Endothelial cell of umbilical vein (primary cell): ENCODE measurements around the gene RBMS3. TPM values are rescaled to one million over a fixed set of nuclear protein-coding genes. Genes with fewer than 3 reads are reported as not detected.

Experiments
- BruUV-seq: library from RNA; stranded (reverse); fragments of 400-500 nt; replicated peaks from 2 replicates; lab custom pipeline; 2021; lab: Mats Ljungman, UMichigan
- CTCF ChIA-PET: fragments of 300-600, 350-600 bp; sonication (Branson Sonifier 250); formaldehyde crosslinking; loops from one replicate; lab custom pipeline; 2021; ENCODE audit warnings: antibody characterized with exemption, inconsistent platforms; lab: Charles Lee
- POLR2A ChIA-PET: fragments of 300-600, 350-600 bp; sonication (Branson Sonifier 250); formaldehyde crosslinking; loops from one replicate; lab custom pipeline; 2021; ENCODE audit warnings: antibody characterized with exemption, inconsistent platforms; lab: Charles Lee
- DNase-seq: peaks from one replicate; pipeline ENCODE4 v3.0.0-alpha.2; 2011; ENCODE audit warnings: low read depth, low spot score
- FAIRE-seq: peaks from 2 replicates; lab custom pipeline; 2011; peaks lifted over from hg19 to GRCh38; lab: Jason Lieb, UNC
- H2AFZ ChIP-seq: 2 replicates; pipeline ENCODE4 v1.6.0; 2012; ENCODE audit warnings: low read depth, low read length, control low read depth, inconsistent platforms
- H3K27ac ChIP-seq: 2 replicates; pipeline ENCODE4 v1.5.1; 2011; ENCODE audit warnings: low read depth, mild to moderate bottlenecking, control low read depth, low read length, moderate library complexity; ENCODE audit not compliant: insufficient read depth
- H3K27me3 ChIP-seq, 2 experiments: 2 replicates each; pipeline versions ENCODE4 v1.6.0 to v1.6.1; 2011; ENCODE audit warnings: low read length in 2 of 2, mixed read lengths in 1 of 2; ENCODE audit not compliant: control insufficient read depth in 2 of 2, insufficient read depth in 2 of 2
- H3K36me3 ChIP-seq, 2 experiments: 2 replicates in 1 of 2; 3 replicates in 1 of 2; pipeline ENCODE4 v1.5.1; 2011; ENCODE audit warnings: low read length in 2 of 2, mild to moderate bottlenecking in 1 of 2, moderate library complexity in 1 of 2; ENCODE audit not compliant: control insufficient read depth in 2 of 2, insufficient read depth in 2 of 2; ENCODE audit errors: extremely low read depth in 1 of 2
- H3K4me1 ChIP-seq: 3 replicates; pipeline ENCODE4 v1.5.1; 2011; ENCODE audit warnings: mild to moderate bottlenecking, low read length; ENCODE audit not compliant: control insufficient read depth, insufficient read depth; ENCODE audit errors: extremely low read depth
- H3K4me2 ChIP-seq: 2 replicates; pipeline ENCODE4 v1.6.1; 2011; ENCODE audit warnings: low read length, control low read depth, mixed read lengths; ENCODE audit not compliant: insufficient read depth
- H3K4me3 ChIP-seq, 3 experiments: fragments of 200-600 bp in 1 of 3; sonication (generic), shearing (Covaris generic) in 1 of 3; replicated peaks in 1 of 3; 2 replicates each; pipeline ENCODE4 v1.5.1; 2011 to 2016; ENCODE audit warnings: control low read depth in 3 of 3, low read length in 3 of 3, mild to moderate bottlenecking in 2 of 3, inconsistent platforms in 1 of 3, low read depth in 1 of 3, moderate library complexity in 1 of 3; ENCODE audit not compliant: insufficient read depth in 1 of 3
- H3K79me2 ChIP-seq: 2 replicates; pipeline ENCODE4 v1.6.0; 2012; ENCODE audit warnings: low read length, inconsistent platforms; ENCODE audit not compliant: control insufficient read depth, insufficient read depth
- H3K9ac ChIP-seq: replicated peaks from 2 replicates; pipeline ENCODE3; 2011; ENCODE audit warnings: low read length, control low read depth; ENCODE audit not compliant: insufficient read depth; ENCODE audit errors: extremely low read depth
- H3K9me1 ChIP-seq: replicated peaks from 3 replicates; pipeline ENCODE4 v1.6.0; 2011; ENCODE audit warnings: mild to moderate bottlenecking, low read length; ENCODE audit not compliant: control insufficient read depth, insufficient read depth; ENCODE audit errors: extremely low read depth
- H3K9me3 ChIP-seq: replicated peaks from 2 replicates; pipeline ENCODE4 v1.5.1; 2012; ENCODE audit warnings: low read length, inconsistent platforms; ENCODE audit not compliant: control insufficient read depth, insufficient read depth
- H4K20me1 ChIP-seq: replicated peaks from 2 replicates; pipeline ENCODE3; 2011; ENCODE audit warnings: mild to moderate bottlenecking, low read length; ENCODE audit not compliant: control insufficient read depth, insufficient read depth; ENCODE audit errors: extremely low read depth
- EZH2 ChIP-seq: IDR thresholded peaks from 2 replicates; pipeline ENCODE4 v1.6.1; 2012; ENCODE audit warnings: borderline replicate concordance, low read depth, mild to moderate bottlenecking, moderate library complexity, low read length, inconsistent platforms; ENCODE audit not compliant: severe bottlenecking
- FOS ChIP-seq: IDR thresholded peaks from 2 replicates; pipeline ENCODE4 v1.6.1; 2011; ENCODE audit warnings: mild to moderate bottlenecking, low read length, moderate library complexity, borderline replicate concordance; ENCODE audit not compliant: insufficient read depth
- GATA2 ChIP-seq: IDR thresholded peaks from 2 replicates; pipeline ENCODE4 v1.7.0; 2011; ENCODE audit warnings: low read depth, mild to moderate bottlenecking, moderate library complexity, mixed read lengths, low read length; ENCODE audit not compliant: insufficient read length, insufficient read depth
- JUN ChIP-seq: IDR thresholded peaks from 2 replicates; pipeline ENCODE4 v1.6.1; 2011; ENCODE audit warnings: borderline replicate concordance, low read depth; ENCODE audit not compliant: insufficient read length, insufficient read depth
- MYC ChIP-seq: IDR thresholded peaks from one replicate; pipeline ENCODE4 v1.6.1; 2011; ENCODE audit warnings: mild to moderate bottlenecking, low read depth, low read length
- POLR2A ChIP-seq: IDR thresholded peaks from 2 replicates; pipeline ENCODE4 v1.6.1; 2012; ENCODE audit warnings: low read depth, mild to moderate bottlenecking, control low read depth, low read length
- POLR2AphosphoS5 ChIP-seq: IDR thresholded peaks from 2 replicates; pipeline ENCODE4 v1.6.1; 2012; ENCODE audit warnings: low read depth, mild to moderate bottlenecking, control low read depth, low read length, moderate library complexity; ENCODE audit not compliant: insufficient read depth
- dilution Hi-C: fragments of 300-500 bp; cut with MboI; formaldehyde crosslinking; loops from one replicate; pipeline ENCODE4 v1.15.0; 2019; ENCODE audit warnings: low sequenced_read_pairs; ENCODE audit not compliant: extremely low pct_ligation_motif_present
- intact Hi-C: fragments of 100-400 bp; cut with micrococcal nuclease; formaldehyde crosslinking; loops from one replicate; pipeline ENCODE4 v1.10.0; 2022
- polyA plus RNA-seq, 4 experiments: library from polyadenylated mRNA; depleted of rRNA in 3 of 4; stranded (reverse) in 3 of 4; unstranded in 1 of 4; fragments of >200 nt; gene quantifications; 2 replicates each; pipeline versions ENCODE4 v1.2.1 to v1.2.3, GENCODE V29; 2011 to 2012; ENCODE audit warnings: missing spikeins in 1 of 4
- total RNA-seq: library from RNA; stranded (reverse); gene quantifications from 2 replicates; pipeline ENCODE4 v1.2.3, GENCODE V29; 2021
- TF ChIP-seq, protein P1 (sequence below), 2 donors: IDR thresholded peaks; 1 replicate in 1 of 2; 2 replicates in 1 of 2; pipeline ENCODE4 v1.5.1; 2011; ENCODE audit warnings: low read length in 2 of 2, mild to moderate bottlenecking in 2 of 2, moderate library complexity in 2 of 2, control low read depth in 1 of 2, inconsistent platforms in 1 of 2, low read depth in 1 of 2; ENCODE audit not compliant: insufficient read depth in 1 of 2; ENCODE audit errors: extremely low read depth in 1 of 2
- TF ChIP-seq, protein P2 (sequence below): IDR thresholded peaks from 2 replicates; pipeline ENCODE4 v1.6.1; 2011; ENCODE audit not compliant: insufficient read depth, insufficient read length

RBMS3 gene
- total and polyA plus RNA-seq, 2 donors (not counting 3 experiments of a cell fraction or from before 2014, with no cell fraction given), result 13.6 to 42.3 TPM

DNA sequence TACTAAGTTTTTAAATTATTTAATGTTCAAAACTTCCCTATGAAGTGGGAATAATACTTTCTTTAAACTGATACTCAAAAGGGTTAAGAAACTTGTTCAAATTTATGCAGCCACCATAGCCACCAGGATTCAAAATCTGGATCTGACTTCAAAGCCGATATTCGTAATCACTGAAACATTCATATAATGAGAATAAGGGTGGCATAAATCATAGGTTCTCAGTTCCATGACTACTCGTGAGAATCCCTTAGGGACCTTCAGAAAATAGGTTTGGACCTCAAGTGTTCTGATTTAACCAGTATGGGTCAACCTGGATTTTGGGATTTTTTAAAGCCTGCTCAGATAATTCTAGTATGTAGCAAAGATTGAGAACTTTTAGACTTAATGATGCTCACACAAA lies 160.6 kb downstream of the RBMS3 start:
- Histone ChIP-seq H3K4me1 (peaks cover 13% of the 10 kb centered on the region), H3K4me2 (no peak overlapping the region), H3K9me3 (no peaks in the 10 kb centered on the region), H3K36me3 (no peaks in the 10 kb centered on the region), H3K27me3 (no peaks in the 10 kb centered on the region), H3K9me1 (no peaks in the 10 kb centered on the region), H3K27ac (no peak overlapping the region), H3K9ac (no peak overlapping the region), H3K4me3 (no peak overlapping the region), H2AFZ (no peak overlapping the region), H4K20me1 (no peaks in the 10 kb centered on the region), H3K79me2 (no peaks in the 10 kb centered on the region)
- POLR2A ChIA-PET, result no interaction called here
- CTCF ChIA-PET, result interaction anchor here (1.0 kb wide), 1 partner anchor 10 kb away, joined by 3 read pairs; no protein-coding TSS in a partner anchor
- no peak for DNase-seq
- no peak for FAIRE-seq
- intact Hi-C loops, result loop anchor here (5.0 kb wide), 3 partner anchors 159 to 524 kb away; partner anchors contain the start of gene RBMS3
- dilution Hi-C loops, result no loop called here
- no peak for TF ChIP-seq MYC
- no TSS peak for BruUV-seq

DNA sequence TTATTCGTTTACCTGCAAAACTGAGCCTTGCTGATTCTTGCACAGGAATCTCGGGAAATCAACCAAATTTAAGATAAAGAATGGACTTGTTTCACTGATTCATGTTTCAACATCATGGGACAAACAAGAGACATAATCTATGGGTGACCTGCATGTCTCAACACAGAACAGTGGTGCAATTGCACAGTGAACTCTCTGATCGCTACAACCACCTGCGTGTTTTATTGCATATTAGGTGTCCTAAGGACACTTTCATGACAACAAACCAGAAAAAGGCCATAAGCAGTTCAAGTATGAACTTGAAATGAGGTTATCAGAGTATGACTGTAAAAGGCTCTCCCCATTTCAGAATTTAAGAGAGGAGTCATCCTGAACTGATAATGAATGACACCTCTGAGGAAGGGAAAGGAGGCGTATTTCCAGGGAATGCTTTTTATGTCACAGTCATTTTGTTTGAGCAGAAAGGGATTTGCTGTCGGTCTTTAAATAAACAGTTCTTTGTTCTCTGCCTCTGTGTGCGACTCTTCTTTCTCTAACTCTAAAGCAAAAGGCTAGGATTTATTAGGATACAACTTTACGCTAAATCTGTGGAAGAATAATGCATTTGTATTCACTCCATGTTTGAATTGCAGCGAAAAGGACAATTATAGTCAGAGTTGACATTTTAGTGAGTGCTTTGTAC lies 167.2 kb downstream of the RBMS3 start:
- H3K27ac ChIP-seq, result no peak overlapping the region
- no peaks in the 10 kb centered on the region for H3K9me3 ChIP-seq
- no peaks in the 10 kb centered on the region for H3K36me3 ChIP-seq
- no peak overlapping the region for H2AFZ ChIP-seq
- H4K20me1 ChIP-seq, result no peaks in the 10 kb centered on the region
- no peak overlapping the region for H3K4me2 ChIP-seq
- no peaks in the 10 kb centered on the region for H3K27me3 ChIP-seq
- no TSS peak for BruUV-seq
- no peaks in the 10 kb centered on the region for H3K9me1 ChIP-seq
- H3K9ac ChIP-seq, result no peak overlapping the region
- CTCF ChIA-PET, result no interaction called here
- no peaks in the 10 kb centered on the region for H3K79me2 ChIP-seq
- no peak overlapping the region for H3K4me3 ChIP-seq
- POLR2A ChIA-PET, result no interaction called here
- FAIRE-seq (no peak), DNase-seq (no peak)
- TF ChIP-seq, protein P1, sequence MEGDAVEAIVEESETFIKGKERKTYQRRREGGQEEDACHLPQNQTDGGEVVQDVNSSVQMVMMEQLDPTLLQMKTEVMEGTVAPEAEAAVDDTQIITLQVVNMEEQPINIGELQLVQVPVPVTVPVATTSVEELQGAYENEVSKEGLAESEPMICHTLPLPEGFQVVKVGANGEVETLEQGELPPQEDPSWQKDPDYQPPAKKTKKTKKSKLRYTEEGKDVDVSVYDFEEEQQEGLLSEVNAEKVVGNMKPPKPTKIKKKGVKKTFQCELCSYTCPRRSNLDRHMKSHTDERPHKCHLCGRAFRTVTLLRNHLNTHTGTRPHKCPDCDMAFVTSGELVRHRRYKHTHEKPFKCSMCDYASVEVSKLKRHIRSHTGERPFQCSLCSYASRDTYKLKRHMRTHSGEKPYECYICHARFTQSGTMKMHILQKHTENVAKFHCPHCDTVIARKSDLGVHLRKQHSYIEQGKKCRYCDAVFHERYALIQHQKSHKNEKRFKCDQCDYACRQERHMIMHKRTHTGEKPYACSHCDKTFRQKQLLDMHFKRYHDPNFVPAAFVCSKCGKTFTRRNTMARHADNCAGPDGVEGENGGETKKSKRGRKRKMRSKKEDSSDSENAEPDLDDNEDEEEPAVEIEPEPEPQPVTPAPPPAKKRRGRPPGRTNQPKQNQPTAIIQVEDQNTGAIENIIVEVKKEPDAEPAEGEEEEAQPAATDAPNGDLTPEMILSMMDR (IDR thresholded peaks at IDR 0.05; ENCODE audit: extremely low read depth in 1 of 2, insufficient read depth in 1 of 2, low read depth in 1 of 2, low read length in 2 of 2), result no peak
- TF ChIP-seq MYC (no peak), FOS (no peak), GATA2 (no peak), POLR2A (no peak), EZH2 (no peak), JUN (no peak), POLR2AphosphoS5 (no peak)
- TF ChIP-seq, protein P2, sequence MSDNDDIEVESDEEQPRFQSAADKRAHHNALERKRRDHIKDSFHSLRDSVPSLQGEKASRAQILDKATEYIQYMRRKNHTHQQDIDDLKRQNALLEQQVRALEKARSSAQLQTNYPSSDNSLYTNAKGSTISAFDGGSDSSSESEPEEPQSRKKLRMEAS, result no peak
- dilution Hi-C loops, result no loop called here
- no peaks in the 10 kb centered on the region for H3K4me1 ChIP-seq
- intact Hi-C loops, result no loop called here
